ENCODE results near the gene HCK. TPM values are rescaled to one million over a fixed set of nuclear protein-coding genes. Genes with fewer than 3 reads are reported as not detected.

HCK gene
- total RNA-seq, 1 donor from 2014 or later: not detected

DNA sequence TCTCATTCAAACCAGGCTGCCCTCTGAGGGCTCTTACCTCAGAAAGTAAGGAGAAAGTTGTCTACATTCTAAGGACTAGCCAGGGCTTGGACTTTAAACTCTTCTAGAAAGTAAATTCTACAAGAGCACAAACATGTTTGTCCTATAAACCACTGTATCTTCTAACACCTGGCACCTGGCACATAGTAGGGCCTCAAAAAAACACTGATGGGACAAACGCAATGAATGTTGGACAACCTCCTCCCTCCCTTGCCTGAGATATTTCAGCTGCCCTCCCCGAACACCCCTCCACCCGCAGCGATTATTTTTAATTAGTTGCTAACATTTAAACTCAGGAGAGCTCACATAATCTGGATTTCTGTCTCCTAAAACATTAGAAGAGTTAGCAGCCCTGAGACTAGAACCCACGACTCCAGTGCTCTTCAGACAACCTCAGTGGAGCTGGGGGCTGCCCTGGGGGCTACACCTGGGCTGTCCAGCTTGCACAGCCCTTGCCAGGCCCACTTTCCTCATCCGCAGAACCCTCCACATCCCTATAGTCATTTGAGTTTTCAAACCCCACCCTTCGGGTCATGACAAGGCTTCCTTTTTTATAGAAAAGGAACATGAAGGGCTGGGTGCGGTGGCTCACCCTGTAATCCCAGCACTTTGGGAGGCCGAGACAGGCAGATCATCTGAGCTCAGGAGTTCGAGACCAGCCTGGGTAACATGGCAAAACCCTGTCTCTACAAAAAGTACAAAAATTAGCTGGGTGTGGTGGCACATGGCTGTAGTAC is 4.9 kb downstream of the HCK start:
- TF ChIP-seq, protein P1, sequence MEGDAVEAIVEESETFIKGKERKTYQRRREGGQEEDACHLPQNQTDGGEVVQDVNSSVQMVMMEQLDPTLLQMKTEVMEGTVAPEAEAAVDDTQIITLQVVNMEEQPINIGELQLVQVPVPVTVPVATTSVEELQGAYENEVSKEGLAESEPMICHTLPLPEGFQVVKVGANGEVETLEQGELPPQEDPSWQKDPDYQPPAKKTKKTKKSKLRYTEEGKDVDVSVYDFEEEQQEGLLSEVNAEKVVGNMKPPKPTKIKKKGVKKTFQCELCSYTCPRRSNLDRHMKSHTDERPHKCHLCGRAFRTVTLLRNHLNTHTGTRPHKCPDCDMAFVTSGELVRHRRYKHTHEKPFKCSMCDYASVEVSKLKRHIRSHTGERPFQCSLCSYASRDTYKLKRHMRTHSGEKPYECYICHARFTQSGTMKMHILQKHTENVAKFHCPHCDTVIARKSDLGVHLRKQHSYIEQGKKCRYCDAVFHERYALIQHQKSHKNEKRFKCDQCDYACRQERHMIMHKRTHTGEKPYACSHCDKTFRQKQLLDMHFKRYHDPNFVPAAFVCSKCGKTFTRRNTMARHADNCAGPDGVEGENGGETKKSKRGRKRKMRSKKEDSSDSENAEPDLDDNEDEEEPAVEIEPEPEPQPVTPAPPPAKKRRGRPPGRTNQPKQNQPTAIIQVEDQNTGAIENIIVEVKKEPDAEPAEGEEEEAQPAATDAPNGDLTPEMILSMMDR (conservative IDR thresholded peaks at IDR 0.05): no peak
- Mint-ChIP-seq H3K9me3 (no peaks in the 10 kb centered on the region), H3K27me3 (ENCODE audit: low read depth) (peaks cover 97% of the 10 kb centered on the region), H3K27ac (ENCODE audit: unreplicated experiment) (no peak overlapping the region), H3K36me3 (ENCODE audit: low read depth) (peaks cover 2% of the 10 kb centered on the region), H3K4me3 (no peak overlapping the region), H3K4me1 (peaks cover 3% of the 10 kb centered on the region)
- no peak for DNase-seq (ENCODE audit: low read depth, low spot score)

DNA sequence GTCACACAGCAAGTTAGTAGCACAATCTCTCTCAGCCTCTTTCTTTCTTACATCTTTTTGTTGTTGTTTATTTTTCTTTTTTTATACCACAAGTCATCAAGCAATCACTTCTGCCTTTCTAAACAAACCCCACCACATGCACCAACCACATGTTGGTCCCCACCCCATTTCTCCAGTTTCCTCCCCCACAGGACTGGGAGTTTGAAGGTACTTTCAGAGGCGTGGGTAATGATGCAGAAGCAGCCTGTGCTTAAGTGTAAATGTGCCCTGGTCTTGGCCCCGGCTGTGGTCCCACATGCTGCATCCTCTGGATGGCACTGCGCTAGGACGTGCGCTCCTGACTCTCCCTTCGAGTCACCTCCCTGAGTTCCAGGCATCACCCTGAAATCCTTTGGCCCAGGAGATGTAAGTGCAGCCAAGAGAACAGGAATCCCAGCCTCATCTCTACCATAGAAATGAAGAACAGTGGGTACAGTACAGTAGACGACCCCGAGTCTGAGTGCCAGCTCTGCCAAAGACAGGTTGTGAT is 5.7 kb downstream of the HCK start:
- no peak overlapping the region for H3K27ac Mint-ChIP-seq (ENCODE audit: unreplicated experiment)
- H3K9me3 Mint-ChIP-seq: no peaks in the 10 kb centered on the region
- H3K4me3 Mint-ChIP-seq: no peak overlapping the region
- peaks cover 97% of the 10 kb centered on the region for H3K27me3 Mint-ChIP-seq (ENCODE audit: low read depth)
- TF ChIP-seq, protein P1 (conservative IDR thresholded peaks at IDR 0.05): no peak
- H3K36me3 Mint-ChIP-seq (ENCODE audit: low read depth): no peaks in the 10 kb centered on the region
- no peak for DNase-seq (ENCODE audit: low read depth, low spot score)
- H3K4me1 Mint-ChIP-seq: no peaks in the 10 kb centered on the region

DNA sequence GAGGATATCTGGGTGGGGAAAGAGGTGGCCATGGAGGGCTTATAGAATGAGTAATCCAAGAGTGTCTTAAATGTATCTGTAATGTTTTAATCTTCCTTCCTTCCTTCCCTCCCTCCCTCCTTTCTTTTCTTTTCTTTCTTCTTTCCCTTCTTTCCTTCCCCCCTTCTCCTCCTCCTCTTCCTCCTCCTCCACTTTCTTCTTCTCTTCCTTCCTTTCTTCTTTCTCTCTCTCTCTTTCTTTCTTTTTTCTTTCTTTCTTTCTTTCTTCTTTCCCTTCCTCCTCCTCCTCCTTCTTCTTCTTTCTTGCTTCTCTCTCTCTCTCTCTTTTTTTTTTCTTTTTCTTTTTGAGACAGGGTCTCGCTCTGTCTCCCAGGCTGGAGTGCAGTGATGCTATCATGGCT is 7.1 kb downstream of the HCK start:
- Mint-ChIP-seq H3K36me3 (ENCODE audit: low read depth) (no peaks in the 10 kb centered on the region), H3K27ac (ENCODE audit: unreplicated experiment) (no peak overlapping the region), H3K4me3 (no peak overlapping the region), H3K9me3 (no peaks in the 10 kb centered on the region), H3K4me1 (no peaks in the 10 kb centered on the region), H3K27me3 (ENCODE audit: low read depth) (peaks cover 91% of the 10 kb centered on the region)
- TF ChIP-seq, protein P1 (conservative IDR thresholded peaks at IDR 0.05): no peak
- DNase-seq (ENCODE audit: low read depth, low spot score): no peak

DNA sequence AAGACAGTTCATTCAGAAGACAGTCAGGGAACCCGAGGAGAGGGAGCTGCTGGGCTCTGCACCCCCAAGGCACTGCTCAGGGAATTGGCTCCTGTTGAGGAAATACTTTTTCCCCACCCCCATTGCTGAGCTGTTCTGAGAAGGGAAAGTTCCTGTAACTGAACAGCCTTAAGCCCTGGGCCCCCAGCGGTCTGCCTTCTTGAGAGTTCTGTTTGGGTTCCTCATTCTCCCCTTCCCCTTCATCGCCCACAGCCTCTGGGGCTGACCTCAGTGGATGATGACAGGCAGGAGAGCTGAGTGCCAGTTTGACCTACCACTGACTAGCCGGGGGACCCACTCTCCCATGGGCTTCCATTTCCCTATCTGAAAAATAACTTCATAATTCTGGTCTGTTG is 10.7 kb downstream of the HCK start:
- Mint-ChIP-seq H3K27ac (ENCODE audit: unreplicated experiment) (no peak overlapping the region), H3K4me1 (no peaks in the 10 kb centered on the region), H3K9me3 (no peaks in the 10 kb centered on the region), H3K27me3 (ENCODE audit: low read depth) (peaks cover 73% of the 10 kb centered on the region), H3K36me3 (ENCODE audit: low read depth) (no peaks in the 10 kb centered on the region), H3K4me3 (no peak overlapping the region)
- TF ChIP-seq, protein P1 (conservative IDR thresholded peaks at IDR 0.05): no peak
- DNase-seq (ENCODE audit: low read depth, low spot score): no peak

DNA sequence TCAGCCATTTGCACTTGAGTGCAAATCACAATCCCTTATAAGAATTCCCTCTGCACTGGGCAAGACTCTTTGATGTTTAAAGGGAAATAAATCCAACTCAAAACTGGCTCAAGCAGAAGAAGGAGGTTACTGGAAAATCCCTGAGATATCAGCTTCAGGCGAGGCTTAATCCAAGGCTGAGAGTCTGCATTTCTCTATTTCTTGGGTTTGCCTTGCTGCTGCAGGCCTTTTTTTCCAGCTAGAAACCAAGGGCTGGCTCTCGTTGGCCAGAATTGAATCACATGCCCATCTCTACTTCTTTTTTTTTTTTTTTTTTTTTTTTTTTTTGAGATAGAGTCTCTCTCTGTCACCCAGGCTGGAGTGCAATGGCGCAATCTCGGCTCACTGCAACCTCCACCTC is 11.7 kb downstream of the HCK start:
- no peak overlapping the region for H3K27ac Mint-ChIP-seq (ENCODE audit: unreplicated experiment)
- peaks cover 64% of the 10 kb centered on the region for H3K27me3 Mint-ChIP-seq (ENCODE audit: low read depth)

More for the DNA sequence above, 11.7 kb downstream of the HCK start:
- Mint-ChIP-seq H3K4me1 (no peaks in the 10 kb centered on the region), H3K9me3 (no peaks in the 10 kb centered on the region), H3K36me3 (ENCODE audit: low read depth) (no peaks in the 10 kb centered on the region), H3K4me3 (no peak overlapping the region)
- DNase-seq (ENCODE audit: low read depth, low spot score): no peak
- TF ChIP-seq, protein P1 (conservative IDR thresholded peaks at IDR 0.05): no peak
